HEK293T (cell line): ENCODE results near the gene AVPR2.

Experiments
- CTCF ChIA-PET: fragments of 350-600 bp; formaldehyde crosslinking; extraction: SDS; loops from one replicate; lab custom pipeline; 2021; ENCODE audit warnings: antibody characterized with exemption, inconsistent platforms; lab: Yijun Ruan, JAX
- POLR2A ChIA-PET: fragments of 350-600 bp; formaldehyde crosslinking; extraction: SDS; loops from one replicate; lab custom pipeline; 2020; ENCODE audit warnings: antibody characterized with exemption, inconsistent platforms; lab: Yijun Ruan, JAX
- DNase-seq: peaks from one replicate; pipeline ENCODE4 v3.0.0; 2012; ENCODE audit warnings: mixed read lengths; ENCODE audit errors: extremely low spot score
- ARNT ChIP-seq: fragments of 450-650 bp; IDR thresholded peaks from 2 replicates; pipeline ENCODE4 v1.6.1; 2017; ENCODE audit warnings: mild to moderate bottlenecking
- BHLHE40 ChIP-seq: fragments of 450-650 bp; IDR thresholded peaks from 2 replicates; pipeline ENCODE4 v1.6.1; 2016; ENCODE audit warnings: mild to moderate bottlenecking, moderate library complexity, borderline replicate concordance
- CTBP1 ChIP-seq: fragments of 450-650 bp; IDR thresholded peaks from 2 replicates; pipeline ENCODE4 v1.6.1; 2016; ENCODE audit warnings: borderline replicate concordance
- ELF4 ChIP-seq: fragments of 450-650 bp; IDR thresholded peaks from 2 replicates; pipeline ENCODE4 v1.6.1; 2017; ENCODE audit warnings: antibody characterized with exemption
- FOXA1 ChIP-seq: fragments of 450-650 bp; IDR thresholded peaks from 2 replicates; pipeline ENCODE4 v1.6.1; 2016; ENCODE audit warnings: mild to moderate bottlenecking
- FOXK2 ChIP-seq: fragments of 450-650 bp; IDR thresholded peaks from 2 replicates; pipeline ENCODE4 v1.6.1; 2016; ENCODE audit warnings: mild to moderate bottlenecking
- FOXM1 ChIP-seq: fragments of 450-650 bp; IDR thresholded peaks from 2 replicates; pipeline ENCODE4 v1.6.1; 2017; ENCODE audit warnings: mild to moderate bottlenecking, borderline replicate concordance
- HDGF ChIP-seq: fragments of 450-650 bp; IDR thresholded peaks from 2 replicates; pipeline ENCODE4 v1.6.1; 2017; ENCODE audit warnings: antibody characterized with exemption, borderline replicate concordance
- L3MBTL2 ChIP-seq: fragments of 450-650 bp; conservative IDR thresholded peaks from 2 replicates; pipeline ENCODE4 v1.6.1; 2016; ENCODE audit warnings: mild to moderate bottlenecking
- LEF1 ChIP-seq: fragments of 450-650 bp; IDR thresholded peaks from 2 replicates; pipeline ENCODE4 v1.6.1; 2017; ENCODE audit warnings: mild to moderate bottlenecking, borderline replicate concordance
- NFRKB ChIP-seq: fragments of 450-650 bp; IDR thresholded peaks from 2 replicates; pipeline ENCODE4 v1.6.1; 2016; ENCODE audit warnings: mild to moderate bottlenecking, moderate library complexity
- SP1 ChIP-seq: fragments of 450-650 bp; IDR thresholded peaks from 2 replicates; pipeline ENCODE4 v1.6.1; 2017
- SUZ12 ChIP-seq: fragments of 450-650 bp; IDR thresholded peaks from 2 replicates; pipeline ENCODE4 v1.6.1; 2016; ENCODE audit warnings: mild to moderate bottlenecking
- TARDBP ChIP-seq: fragments of 450-650 bp; IDR thresholded peaks from 2 replicates; pipeline ENCODE4 v1.6.1; 2016
- ZNF384 ChIP-seq: fragments of 450-650 bp; IDR thresholded peaks from 2 replicates; pipeline ENCODE4 v1.6.1; 2016
- TF ChIP-seq, protein P1 (sequence below): fragments of 450-650 bp; IDR thresholded peaks from 2 replicates; pipeline ENCODE4 v1.6.1; 2016

AVPR2 gene

GRCh38 chrX:153934148-153934761 lies 29.8 kb downstream of the AVPR2 start:
- POLR2A ChIA-PET = interaction anchor here (0.8 to 2.0 kb wide), 10 partner anchors 8 to 592 kb away, joined by 3 to 9 read pairs (median 4); partner anchors contain the start of genes ARHGAP4, HCFC1, IDH3G and RENBP
- TF ChIP-seq FOXK2 (no peak), BHLHE40 (no peak), SUZ12 (no peak), L3MBTL2 (no peak), TARDBP (no peak), ELF4 (no peak)
- CTCF ChIA-PET = interaction anchor here (0.6 to 2.1 kb wide), 4 partner anchors 9 to 12 kb away, joined by 3 to 9 read pairs (median 4); partner anchors contain the start of gene RENBP
- no peak for DNase-seq

GRCh38 chrX:153934762-153935325 lies 30.4 kb downstream of the AVPR2 start, which contains the start of gene NAA10:
NAA10 (minus strand) TSS chrX:153935037; CDS start chrX:153934904, 133 bp downstream.
- peak; percentile 93 for DNase-seq
- ChIA-PET POLR2A (interaction anchor here (0.7 to 2.0 kb wide), 10 partner anchors 8 to 592 kb away, joined by 3 to 9 read pairs (median 3); partner anchors contain the start of genes ARHGAP4, HCFC1 and RENBP), CTCF (interaction anchor here (0.6 to 2.1 kb wide), 5 partner anchors 9 to 12 kb away, joined by 3 to 9 read pairs (median 3); no protein-coding TSS in a partner anchor)
- TF ChIP-seq, protein P1, sequence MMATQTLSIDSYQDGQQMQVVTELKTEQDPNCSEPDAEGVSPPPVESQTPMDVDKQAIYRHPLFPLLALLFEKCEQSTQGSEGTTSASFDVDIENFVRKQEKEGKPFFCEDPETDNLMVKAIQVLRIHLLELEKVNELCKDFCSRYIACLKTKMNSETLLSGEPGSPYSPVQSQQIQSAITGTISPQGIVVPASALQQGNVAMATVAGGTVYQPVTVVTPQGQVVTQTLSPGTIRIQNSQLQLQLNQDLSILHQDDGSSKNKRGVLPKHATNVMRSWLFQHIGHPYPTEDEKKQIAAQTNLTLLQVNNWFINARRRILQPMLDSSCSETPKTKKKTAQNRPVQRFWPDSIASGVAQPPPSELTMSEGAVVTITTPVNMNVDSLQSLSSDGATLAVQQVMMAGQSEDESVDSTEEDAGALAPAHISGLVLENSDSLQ = no peak
- TF ChIP-seq FOXM1 = no peak
- TF ChIP-seq CTBP1 = no peak
- 0 out of 2 replicates have a peak, but pooled peaks have one; percentile 30 for TF ChIP-seq LEF1
- 0 out of 2 replicates have a peak, but pooled peaks have one; percentile 14 for TF ChIP-seq ARNT

DNA sequence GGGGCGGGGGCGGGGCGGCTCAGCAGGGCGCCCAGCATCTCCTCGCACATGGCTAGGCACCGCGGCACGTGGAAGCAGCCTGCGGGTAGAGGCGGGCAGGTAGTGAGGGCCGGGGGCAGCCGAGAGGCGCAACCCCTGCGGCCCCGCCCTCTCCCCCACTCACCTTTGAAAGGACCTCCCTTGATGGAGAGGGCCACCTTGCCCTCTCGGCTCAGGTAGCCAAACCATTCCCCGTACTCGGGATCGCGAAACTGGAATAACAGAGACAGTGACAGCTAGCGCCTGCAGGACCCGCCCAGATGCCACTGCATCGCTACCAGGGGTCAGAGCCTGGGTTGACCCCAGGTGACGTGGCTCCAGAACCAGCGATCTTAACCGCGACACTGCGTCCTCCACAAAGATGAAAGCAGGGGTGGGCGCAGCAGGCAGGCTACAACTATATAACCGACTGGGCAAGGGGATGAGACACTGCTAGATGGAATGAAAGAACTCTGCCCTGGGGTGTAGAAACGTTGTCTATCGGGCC lies 30.9 kb downstream of the AVPR2 start:
- POLR2A ChIA-PET = interaction anchor here (0.7 to 2.0 kb wide), 10 partner anchors 9 to 591 kb away, joined by 3 to 9 read pairs (median 3); partner anchors contain the start of genes ARHGAP4, HCFC1 and RENBP
- TF ChIP-seq L3MBTL2 (peak; percentile 54), SP1 (no peak)
- CTCF ChIA-PET = interaction anchor here (0.6 to 0.8 kb wide), 2 partner anchors 11 to 12 kb away, joined by 3 read pairs; no protein-coding TSS in a partner anchor
- DNase-seq = no peak

- no peak for TF ChIP-seq ZNF384
- TF ChIP-seq ARNT = no peak
- TF ChIP-seq, protein P1 = no peak
- TF ChIP-seq HDGF = no peak
- no peak for TF ChIP-seq SP1
- no peak for TF ChIP-seq L3MBTL2
- no peak for TF ChIP-seq NFRKB
- TF ChIP-seq SUZ12 = no peak
- no peak for DNase-seq
- CTCF ChIA-PET = interaction anchor here (0.6 to 3.0 kb wide), 3 partner anchors 11 to 175 kb away, joined by 3 to 15 read pairs (median 6); no protein-coding TSS in a partner anchor
- POLR2A ChIA-PET = no interaction called here
These were observed 32.6 kb downstream of the AVPR2 start for GRCh38 chrX:153937056-153937455.

GRCh38 chrX:153938226-153938786 lies 33.8 kb downstream of the AVPR2 start:
- TF ChIP-seq SUZ12 (no peak), LEF1 (no peak), ZNF384 (no peak), FOXK2 (no peak), CTBP1 (no peak), FOXM1 (no peak), NFRKB (no peak), TARDBP (no peak), SP1 (no peak), ARNT (no peak), HDGF (no peak), BHLHE40 (no peak), ELF4 (no peak), L3MBTL2 (no peak), FOXA1 (no peak)
- TF ChIP-seq, protein P1 = no peak
- no peak for DNase-seq
- CTCF ChIA-PET = interaction anchor here (0.6 to 3.0 kb wide), 5 partner anchors 9 to 145 kb away, joined by 3 to 15 read pairs (median 5); no protein-coding TSS in a partner anchor
- POLR2A ChIA-PET = interaction anchor here (0.8 kb wide), 1 partner anchor 33 kb away, joined by 3 read pairs; the partner anchor contains the start of gene HCFC1
